Activated T-helper 9 cell treated with anti-CD3 and anti-CD28 coated beads, Interleukin-2, amount 50 U/mL, for 16 hours (primary cell): Measurements from ENCODE around the gene ZRANB1.

Experiments used
- DNase-seq: peaks from one replicate; pipeline ENCODE4 v3.0.0-alpha.2; 2020; ENCODE audit warnings: low read depth

Gene ZRANB1

DNA sequence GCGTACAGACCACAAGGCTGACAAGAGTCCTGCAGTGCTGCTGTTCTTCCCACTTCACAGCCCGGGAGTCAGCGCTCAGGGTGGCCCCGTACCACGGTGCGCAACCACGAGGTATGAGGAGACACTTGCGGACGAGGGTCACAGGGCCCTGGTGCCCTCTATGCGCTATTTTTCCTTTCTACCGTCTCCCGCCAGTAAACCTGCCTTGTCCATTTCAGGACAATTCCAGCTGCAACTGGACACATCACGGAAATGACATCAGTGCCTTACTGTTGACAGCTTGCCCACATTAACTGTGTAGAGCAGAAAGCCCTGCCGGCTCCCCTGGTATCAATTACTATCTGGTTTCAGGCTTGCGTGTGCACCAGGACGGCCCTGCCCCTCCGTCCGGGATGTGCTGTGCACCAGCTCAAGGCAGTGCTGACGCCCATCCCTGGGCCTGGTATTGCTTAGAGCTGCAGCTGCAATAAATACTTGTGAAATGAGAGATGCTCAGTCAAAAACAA lies 65.1 kb downstream of the ZRANB1 start:
- DNase-seq, result no peak

DNA sequence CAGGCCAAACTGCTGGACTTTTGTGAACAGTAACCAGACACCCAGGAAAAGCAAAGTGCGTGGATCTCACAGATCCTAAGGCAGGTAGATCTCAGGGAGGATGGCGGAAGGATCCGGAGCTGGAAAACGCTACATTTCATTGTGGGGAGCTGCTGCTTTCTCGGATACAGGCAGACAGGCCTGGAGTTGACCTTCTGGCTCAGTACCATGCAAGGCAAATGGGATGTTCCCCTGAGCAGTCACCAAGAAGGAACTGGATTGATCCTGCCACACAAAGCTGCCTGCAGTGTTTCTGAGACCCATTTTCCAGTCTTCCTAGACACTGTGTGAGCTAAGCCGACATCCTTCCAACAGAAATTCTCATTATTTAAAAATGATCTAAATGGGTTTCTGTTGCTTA lies 65.5 kb downstream of the ZRANB1 start:
- DNase-seq, result no peak

- no peak for DNase-seq
Measured at GRCh38 chr10:125008689-125009638, 67.0 kb downstream of the ZRANB1 start.

GRCh38 chr10:125009661-125010161 lies 67.8 kb downstream of the ZRANB1 start:
- no peak for DNase-seq

GRCh38 chr10:125010362-125010761 lies 68.4 kb downstream of the ZRANB1 start:
- no peak for DNase-seq

- no peak for DNase-seq
Measured at GRCh38 chr10:125011171-125011925, 69.4 kb downstream of the ZRANB1 start.

- no peak for DNase-seq
Measured at GRCh38 chr10:125011926-125012705, 70.2 kb downstream of the ZRANB1 start.

DNA sequence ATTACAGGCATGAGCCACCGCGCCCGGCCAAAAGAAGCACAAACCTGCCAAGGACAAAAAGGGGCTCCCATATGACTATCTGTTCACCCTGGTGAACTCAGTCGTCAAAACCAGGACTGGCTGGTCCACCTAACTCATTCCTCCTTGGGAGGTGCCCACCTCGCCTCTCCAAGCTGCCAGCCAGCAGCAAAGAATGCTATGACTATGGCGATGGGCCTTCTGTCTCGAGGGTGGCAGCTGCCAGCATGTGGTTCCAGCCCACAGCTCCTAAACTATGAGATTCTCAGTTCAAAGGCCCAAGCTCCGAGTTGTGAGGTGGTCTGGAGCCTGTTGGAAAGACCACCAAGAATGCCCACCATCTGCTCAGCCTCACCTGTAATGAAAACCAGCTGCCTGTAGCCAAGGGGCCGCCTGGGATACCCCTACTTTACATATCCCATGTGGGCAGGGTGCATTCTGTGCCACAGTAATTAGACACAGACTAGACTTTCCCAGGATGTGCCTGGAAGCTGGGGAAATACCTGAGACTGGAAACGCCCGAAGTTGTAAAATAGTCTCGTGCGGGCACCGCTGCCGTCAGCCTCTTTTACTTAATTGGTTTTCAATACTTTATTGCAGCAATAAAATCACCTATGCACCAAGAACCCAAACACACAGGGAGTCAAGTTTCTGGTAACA lies 71.1 kb downstream of the ZRANB1 start:
- no peak for DNase-seq

GRCh38 chr10:125013529-125013872 lies 71.6 kb downstream of the ZRANB1 start:
- DNase-seq, result no peak

- no peak for DNase-seq
Measured at GRCh38 chr10:125014086-125014830, 72.3 kb downstream of the ZRANB1 start.

DNA sequence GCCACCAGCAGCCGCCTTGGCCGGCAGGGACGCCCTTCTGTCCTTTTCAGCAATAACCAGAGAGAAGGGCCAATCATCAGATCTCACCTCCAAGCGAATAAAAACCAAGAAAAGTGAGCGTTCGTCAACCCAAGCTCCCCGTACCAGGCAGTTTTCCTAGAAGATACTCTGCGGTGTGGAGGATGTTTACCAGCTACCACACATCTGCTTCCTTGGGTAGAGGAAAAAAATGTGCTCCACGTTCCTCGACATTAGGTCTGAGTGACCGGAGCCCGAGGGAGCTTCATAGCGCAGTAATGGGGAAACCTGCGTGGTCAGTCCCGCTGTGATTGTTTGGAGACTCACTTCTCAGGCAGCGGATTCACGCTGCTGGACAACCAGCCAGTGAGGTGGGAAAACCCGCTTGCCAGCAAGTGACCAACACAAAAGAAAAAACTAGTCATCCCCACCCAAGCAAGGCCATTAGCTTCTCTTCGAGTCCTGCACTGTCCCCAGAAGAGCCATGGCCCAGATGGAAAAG lies 73.0 kb downstream of the ZRANB1 start:
- no peak for DNase-seq

- no peak for DNase-seq
Measured at GRCh38 chr10:125015356-125015944, 73.5 kb downstream of the ZRANB1 start.

DNA sequence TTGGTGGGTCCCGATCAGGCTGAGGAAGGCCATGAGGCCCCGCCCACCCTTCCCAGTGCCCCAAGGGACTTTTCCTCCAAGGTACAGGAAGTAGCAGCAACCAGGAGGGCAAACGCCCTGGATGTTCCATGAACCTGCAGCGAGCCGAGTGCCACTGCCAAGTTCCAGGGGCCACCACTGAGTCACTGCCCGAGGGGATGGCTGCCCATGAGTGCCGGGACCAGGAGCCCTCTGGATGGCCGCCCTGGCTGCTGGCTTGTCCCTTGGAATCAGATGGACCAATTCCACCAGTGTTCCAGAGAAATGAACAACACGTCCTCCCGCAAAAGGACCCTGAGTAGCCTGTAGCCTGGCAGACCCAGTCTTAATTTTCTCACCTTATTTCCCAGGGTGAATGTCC lies 74.2 kb downstream of the ZRANB1 start:
- DNase-seq, result no peak

DNA sequence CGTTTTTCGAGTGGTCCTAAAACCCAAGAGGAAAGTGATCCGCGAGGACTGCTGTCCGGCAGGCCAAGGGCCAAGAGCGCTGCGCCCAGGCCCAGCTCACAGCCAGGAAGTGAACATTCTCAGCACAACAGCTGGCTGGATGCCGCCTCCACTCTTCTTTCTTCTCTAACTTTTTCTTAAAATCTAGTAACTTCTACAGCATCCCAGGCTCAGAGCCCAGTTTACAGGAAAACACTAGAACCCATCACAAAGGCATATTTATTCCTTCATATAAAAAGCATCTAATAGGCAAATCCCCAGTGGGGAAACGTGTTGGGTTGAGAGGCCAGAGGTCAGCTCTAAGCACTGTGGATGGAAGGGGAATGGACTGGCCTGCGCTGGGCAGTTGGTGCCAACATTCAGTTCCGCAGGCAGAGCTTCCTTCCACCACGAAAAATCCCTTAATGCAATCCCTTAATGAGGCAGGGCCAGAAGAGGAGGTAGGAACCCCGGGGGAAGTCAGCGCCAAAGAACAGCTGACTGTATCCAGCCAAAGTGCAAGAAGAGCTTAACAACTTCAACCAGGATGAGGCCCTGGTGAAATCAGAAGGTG lies 74.8 kb downstream of the ZRANB1 start:
- DNase-seq, result no peak

DNA sequence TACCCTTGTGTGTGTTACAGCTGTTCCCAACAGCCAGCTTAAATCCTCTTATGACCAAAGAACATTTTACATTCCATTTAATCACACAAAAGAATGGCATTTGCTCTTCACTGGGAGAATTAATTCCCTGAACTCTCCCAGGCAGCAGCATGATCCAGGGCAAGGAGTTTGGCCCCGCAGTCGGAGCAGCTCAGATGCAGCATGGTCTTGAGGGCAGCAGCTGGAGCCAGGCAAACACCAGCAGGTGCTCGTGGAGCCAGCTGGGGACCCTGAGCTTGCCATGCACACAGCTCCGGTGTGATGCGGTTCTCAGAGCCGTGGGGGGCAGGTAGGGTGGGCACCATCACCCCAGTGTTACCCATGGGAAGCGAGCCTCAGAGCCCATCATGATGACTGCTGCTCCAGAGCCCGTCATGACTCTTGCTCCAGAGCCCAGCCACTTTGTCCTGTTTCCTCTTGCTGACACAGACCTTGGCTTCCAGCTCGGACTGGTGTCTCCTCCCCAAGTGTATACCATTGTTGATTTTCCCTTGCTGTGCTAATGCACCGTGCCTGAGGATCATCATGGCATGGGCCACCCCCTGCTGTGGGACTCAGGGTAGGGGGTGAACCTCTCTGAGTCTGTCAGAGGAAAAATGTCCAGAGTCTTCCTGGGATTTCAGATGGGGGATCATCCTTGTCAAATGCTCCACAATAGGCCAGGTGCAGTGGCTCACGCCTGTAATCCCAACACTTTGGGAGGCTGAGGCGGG lies 75.8 kb downstream of the ZRANB1 start:
- no peak for DNase-seq

DNA sequence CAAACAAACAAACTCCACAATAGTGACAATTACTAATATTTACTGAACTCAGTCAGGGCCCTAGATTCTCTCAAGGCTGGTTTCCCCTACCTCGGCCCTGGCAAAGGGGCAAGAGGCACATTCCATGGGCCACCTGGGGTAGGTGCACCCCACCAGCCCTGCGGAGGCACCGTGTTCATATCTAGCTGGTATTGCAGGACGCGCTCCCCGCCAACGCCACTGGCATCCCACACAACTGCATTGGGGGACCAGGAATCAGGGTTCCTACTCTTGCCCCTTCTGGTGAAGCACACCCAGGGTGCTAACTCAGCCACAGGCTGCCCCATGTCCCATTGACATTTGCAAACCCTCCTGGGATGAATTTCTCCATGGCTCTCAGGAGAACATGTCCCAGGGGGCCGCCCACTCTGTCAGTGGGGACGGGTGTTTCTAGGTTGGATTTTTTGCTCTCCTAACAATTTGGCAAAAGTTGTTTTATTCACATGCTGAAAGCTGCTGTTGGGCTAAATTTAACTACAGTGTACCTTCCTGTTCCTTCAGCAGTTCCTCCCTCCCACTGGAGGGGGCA lies 76.7 kb downstream of the ZRANB1 start:
- DNase-seq, result no peak

DNA sequence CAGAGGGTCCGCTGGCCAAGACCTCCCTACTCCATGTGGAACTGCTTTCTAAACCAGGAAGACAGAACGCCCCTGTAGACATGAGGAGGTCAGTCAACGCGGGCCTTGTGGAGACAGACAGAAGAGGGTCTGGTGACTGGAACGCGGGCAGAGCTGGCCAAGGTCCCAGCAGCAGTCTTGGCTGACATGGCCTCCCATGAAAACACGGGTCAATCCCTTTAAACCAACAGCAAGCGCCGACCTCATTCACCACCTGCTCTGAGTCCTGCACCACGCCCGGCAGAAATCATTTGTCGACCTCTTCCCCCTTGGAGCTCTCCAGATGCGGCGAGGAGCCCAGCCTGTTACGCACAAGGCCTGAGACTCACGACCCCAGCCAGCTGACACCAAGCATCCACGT lies 78.5 kb downstream of the ZRANB1 start:
- DNase-seq, result no peak

DNA sequence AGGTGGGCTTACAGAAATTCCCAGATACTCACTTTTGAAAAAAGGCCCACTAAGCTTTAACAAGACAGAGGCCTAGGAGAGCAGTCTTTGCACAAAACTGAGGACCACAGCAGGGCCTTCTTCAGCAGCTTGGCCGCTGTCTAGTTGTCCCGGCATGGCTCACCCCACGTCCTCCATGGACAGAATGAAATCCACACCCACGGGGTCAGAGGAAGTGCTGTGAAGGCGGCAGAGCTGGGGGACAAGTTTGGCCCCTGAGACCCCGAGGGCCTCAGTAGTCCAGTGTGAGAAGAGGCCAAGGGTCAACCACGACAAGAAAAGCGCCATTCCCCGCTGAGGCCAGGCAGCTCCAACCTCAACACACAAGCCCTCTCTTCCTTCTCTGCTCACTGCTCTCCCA lies 78.9 kb downstream of the ZRANB1 start:
- no peak for DNase-seq
